Stimulated activated CD8-positive, alpha-beta memory T cell treated with anti-CD3 and anti-CD28 coated beads, Interleukin-12 subunit alpha, Interleukin-12 subunit beta, amount 100 ng/mL, for 1 hour (primary cell): ENCODE data around the gene PPTC7.
"Not testable (repeated sequence)": the region's sequence is repeated elsewhere in the genome, so short reads cannot be mapped to it uniquely, and the experiment has no call there.

Experiments used
- DNase-seq: peaks from one replicate; pipeline ENCODE4 v3.0.0-alpha.2; 2020; ENCODE audit warnings: low read depth

Gene PPTC7

DNA sequence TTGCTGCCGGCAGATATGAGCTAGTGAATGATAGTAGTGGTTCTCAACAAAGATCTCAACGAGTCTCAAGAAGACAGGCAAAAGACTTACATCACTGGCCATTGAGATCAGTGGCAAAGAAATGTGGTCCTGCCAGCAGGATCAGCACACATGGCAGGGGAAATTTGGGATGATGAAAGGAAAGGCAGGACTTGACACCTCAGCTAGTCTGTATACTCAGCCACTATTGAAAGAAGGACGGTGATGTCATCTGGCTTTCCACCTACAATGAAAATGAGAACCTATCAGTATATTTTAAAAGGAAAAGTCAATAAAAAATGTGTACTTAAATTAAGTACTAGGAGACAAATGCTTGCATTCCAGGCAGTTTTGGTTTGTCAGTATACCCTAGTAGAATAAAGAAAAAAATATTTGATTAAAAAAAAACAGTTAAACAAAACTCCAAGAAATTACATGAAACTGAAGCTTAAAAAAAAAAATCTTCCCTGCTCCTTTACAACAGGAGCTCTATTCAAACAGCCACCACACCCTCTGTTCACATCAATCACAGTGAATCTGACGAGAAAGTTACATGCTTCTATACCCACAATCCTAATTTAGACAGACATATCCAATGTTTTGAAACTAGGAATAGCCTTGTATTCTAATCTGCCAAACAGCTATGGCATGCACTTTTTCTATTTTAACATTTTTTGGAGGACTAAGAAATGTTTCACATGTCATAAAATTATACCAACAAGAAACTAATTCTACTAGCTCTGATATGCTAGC, 46.1 kb downstream of the PPTC7 start:
- DNase-seq = no peak

- DNase-seq = no peak
Observed at GRCh38 chr12:110534811-110535210, 48.3 kb downstream of the PPTC7 start.

- no peak for DNase-seq
Observed at GRCh38 chr12:110533607-110534006, 49.5 kb downstream of the PPTC7 start.

DNA sequence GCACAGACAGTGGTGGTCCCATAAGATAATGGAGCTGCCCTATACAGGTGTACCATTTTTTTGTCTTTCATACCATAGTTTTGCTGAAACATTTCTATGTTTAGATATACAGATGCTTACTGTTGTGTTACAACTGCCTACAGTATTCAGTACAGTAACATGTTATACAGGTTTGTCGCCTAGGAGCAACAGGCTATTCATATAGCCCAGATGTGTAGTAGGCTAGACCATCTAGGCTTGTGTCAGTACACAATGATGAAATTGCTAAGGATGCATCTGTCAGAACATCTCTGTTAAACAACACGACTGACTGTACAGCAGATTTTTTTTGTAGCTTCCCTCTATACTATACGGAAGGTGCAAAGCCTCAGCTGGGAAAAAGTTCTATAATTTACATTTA, 50.5 kb downstream of the PPTC7 start:
- no peak for DNase-seq

GRCh38 chr12:110531741-110532333, 51.3 kb downstream of the PPTC7 start:
- no peak for DNase-seq

- DNase-seq = no peak
Observed at GRCh38 chr12:110530511-110530910, 52.6 kb downstream of the PPTC7 start.

DNA sequence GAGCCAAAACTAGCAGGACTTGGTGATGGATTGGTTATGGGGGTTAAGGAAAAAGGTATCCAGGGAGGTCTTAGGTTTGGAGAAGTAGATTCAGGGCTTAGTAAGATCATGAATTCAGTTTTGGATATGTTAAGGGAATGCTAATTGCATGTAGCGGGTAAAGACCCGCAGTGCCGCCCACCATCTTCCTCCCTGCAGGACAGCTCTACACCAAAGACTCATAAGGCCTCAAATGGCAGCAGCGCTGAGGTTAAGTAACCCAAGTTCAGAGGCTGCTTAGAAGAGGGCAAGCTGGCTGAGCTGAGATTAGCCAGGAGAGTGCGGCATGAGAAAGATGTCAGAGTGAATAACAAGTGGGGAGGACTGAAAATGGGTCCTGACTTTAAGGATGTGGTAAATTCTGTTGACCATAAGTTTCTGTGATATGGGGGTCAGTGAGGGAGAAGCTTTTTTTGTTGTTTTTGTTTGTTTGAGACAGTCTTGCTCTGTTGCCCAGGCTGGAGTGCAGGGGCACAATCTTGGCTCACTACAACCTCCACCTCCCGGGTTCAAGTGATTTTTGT, 54.8 kb downstream of the PPTC7 start:
- DNase-seq = no peak

DNA sequence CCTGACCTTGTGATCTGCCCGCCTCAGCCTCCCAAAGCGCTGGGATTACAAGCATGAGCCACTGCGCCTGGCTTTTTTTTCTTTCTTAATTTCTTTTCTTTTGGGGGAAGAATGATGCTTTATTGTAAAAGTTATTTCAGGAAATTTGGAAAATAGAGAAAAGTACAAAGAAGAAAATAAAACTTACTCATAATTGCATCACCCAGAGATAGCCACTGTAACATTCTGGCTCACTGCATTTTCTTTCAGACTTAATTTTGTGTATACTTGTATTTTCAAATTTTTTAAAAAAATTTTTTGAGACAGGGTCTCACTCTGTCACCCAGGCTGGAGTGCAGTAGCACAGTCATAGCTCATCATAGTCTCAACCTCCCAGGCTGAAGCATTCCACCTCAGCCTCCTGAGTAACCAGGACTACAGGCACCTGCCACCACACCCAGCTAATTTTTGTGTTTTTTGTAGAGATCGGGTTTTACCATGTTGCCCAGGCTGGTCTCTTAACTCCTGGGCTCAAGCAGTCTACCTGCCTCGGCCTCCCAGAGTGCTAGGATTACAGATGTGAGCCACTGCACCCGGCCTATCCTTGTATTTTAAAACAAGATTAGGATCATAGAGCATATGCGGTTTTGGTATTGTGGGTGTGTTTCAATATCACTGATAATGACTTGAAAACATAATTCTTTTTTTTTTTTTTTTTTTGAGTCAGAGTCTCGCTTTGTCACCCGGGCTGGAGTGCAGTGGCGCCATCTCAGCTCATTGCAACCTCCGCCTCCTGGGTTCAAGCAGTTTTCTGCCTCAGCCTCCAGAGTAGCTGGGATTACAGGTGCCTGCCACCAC, 62.0 kb downstream of the PPTC7 start:
- not testable (repeated sequence) for DNase-seq

DNA sequence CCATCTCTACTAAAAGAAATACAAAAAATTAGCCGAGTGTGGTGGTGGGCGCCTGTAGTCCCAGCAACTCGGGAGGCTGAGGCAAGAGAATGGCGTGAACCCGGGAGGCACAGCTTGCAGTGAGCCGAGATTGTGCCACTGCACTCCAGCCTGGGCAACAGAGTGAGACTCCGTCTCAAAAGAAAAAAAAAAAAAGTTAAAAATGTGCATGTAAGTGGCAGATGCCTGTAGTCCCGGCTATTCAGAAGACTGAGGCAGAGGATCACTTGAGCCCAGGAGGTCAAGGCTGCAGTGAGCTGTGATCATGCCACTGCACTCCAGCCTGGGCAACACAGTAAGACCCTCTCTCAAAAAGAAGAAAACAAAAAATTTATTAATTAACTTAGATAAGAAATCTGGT, 65.1 kb downstream of the PPTC7 start:
- not testable (repeated sequence) for DNase-seq

DNA sequence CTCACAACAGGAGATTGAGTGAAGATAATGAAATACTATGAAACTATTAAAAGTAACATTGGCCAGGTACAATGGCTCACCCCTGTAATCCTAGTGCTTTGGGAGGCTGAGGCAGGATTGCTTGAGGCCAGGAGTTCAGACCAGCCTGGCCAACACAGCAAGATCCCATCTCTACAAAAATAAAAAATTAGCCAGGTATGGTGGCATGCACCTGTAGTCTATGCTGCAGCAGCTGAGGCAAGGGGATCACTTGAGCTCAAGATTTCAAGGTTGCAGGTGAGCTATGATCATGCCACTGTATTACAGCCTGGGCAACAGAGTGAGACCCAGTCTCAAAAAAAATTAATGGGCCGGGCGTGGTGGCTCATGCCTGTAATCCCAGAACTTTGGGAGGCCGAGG, 66.1 kb downstream of the PPTC7 start:
- DNase-seq = no peak

DNA sequence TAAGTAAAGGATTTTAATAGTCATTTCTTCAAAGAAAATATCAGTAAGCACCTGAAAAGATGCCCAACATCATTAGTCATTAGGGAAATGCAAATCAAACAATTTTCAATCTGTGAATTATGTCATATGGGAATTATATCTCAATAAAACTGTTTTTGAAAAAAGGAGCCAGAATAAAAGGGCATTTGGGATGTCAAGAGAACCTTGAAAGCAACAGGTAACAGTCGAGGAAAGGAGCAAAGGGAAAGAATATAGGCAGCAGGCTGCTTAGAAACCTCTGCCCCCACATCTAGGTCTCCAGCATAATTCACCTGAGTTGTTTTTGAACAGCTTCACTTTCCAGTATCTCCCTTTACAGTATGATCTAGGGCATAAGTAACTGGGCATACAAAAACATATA, 68.8 kb downstream of the PPTC7 start:
- no peak for DNase-seq

GRCh38 chr12:110513842-110514241, 69.3 kb downstream of the PPTC7 start:
- DNase-seq = no peak

DNA sequence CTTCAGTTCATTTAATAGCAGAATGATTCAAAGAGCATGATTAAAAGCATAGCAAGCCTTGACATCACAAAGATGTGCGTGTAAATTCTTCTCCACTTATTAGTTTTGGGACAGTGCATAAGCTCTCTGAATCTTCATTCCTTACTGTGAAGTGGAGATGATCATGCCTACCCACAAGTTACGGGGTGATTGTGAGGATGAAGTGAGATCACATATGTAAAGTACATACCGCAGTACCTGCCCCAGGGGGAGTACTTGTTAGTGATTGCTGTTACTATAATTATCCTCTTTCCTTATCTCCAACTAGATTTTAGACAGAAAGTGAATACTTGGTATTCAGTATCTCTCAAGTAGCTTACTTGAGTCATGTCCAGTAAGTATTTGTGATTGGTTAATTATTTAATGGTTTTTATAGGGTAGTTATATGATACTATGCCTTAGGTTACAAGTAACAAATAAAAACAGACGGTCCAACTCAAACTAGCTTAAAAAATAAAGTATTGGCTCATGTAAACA, 75.0 kb downstream of the PPTC7 start:
- no peak for DNase-seq

DNA sequence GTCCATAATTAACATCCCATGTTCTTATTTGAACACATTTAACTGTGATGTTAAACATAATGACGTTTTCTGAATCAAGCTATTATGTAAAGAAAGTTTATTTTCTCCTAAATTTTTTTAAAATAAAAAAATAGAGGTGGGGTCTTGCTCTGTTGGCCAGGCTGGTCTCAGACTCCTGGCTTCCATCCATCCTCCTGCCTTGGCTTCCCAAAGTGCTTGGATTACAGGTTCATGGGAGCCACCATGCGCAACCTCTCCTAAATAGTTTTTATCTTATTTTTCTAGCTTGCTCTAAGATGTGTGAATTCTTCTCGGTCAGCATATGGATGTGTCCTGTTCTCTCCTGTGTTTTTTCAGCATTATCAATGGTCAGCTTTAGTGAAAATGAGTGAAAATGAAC, 77.8 kb downstream of the PPTC7 start:
- no peak for DNase-seq

DNA sequence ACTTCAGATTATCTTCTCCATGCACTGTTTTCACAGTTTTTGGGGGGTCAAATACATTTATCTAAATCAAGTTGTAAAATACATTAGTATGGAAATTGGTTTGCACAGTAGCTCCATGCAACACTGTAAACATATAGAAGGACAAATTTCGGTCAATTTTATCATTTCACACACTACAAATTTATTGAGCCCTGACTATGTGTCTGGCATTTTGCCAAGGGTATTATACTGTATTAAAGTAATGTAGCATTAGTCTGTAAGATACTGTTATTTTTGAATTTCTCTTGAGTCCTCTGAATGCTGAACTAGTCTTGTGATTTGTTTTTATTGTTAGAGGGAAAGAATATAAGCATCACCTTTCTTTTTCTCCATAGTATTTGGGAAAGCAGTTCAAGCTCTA, 79.7 kb downstream of the PPTC7 start:
- no peak for DNase-seq

DNA sequence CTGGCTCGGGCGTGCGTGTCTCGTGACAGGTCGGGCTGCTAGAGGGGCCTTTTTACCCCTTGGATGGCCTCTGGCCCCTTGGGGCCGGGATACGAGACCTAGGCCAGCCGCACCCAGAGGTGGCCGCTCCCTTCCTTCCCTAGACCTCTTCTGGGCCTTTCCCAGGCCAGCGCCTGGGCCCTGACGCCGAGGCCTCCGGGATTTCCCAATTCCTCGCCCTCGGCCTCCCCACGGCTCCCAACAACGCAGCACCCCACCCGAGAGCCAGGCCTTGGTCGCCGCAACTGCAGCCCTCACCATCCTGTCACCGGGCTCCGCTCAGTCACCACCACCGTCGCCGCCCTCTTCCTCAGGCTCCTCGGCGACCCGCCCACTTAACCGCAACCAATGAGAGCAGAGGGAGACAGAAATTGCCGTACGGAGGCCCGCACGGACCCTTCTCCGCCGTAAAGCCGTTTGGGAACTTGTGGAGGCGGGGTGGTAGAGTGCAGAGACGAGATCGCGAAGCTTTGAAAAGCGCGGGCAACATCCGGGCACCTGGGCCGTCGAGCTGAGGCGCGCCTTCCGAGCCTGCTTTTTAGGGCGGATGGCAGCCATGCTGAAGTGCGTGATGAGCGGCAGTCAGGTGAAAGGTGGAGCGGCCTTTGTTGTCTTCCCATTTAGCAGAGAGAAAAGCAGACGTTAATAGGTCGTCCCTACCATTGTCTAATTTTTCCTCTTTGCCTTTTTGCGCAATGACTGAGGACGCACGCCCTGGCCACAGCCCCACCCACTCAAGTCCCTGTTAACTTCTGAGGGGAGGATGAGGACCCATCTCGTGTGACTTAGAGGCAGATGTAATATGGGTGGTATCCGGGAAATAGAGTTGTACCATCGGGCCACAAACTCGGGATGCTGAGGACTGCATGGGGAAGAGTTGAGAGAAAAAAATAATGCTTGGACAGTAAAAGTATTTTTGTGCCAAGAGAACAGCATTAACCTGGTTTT, 81.1 kb downstream of the PPTC7 start, which contains the start of the genes RAD9B and VPS29:
Gene RAD9B (plus strand): TSS at position 580 of the 987 bp plus-strand sequence. CDS start 7 bp downstream, at position 587.
Gene VPS29 (minus strand): TSS at position 360 of the 987 bp plus-strand sequence. CDS start 60 bp downstream, at position 300.
- peak; percentile 99 for DNase-seq

DNA sequence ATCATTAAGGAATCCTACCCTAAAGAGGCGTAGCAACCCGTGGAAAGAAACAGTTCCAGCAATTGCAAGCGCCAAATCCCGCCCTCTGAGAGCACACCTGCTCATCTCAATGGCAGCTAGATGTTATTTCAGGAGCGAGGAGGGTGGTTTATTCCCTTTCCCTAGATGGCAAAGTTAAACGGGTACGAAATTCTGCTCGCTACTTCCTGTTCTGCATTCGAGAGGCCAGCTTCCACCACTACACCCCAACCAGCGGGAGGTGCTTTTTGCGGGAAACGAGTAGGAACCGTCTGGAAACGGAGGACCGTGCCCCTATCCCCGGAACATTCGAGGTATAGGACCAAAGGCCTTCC, 81.7 kb downstream of the PPTC7 start:
- DNase-seq = peak; percentile 4

GRCh38 chr12:110498984-110499706, 84.0 kb downstream of the PPTC7 start:
- DNase-seq = no peak
